ENCODE measurements around the gene ANO10. TPM values are rescaled to one million over a fixed set of nuclear protein-coding genes. Genes with fewer than 3 reads are reported as not detected.
"Not testable (repeated sequence)": the region's sequence is repeated elsewhere in the genome, so short reads cannot be mapped to it uniquely, and the experiment has no call there.

The ANO10 gene, protein sequence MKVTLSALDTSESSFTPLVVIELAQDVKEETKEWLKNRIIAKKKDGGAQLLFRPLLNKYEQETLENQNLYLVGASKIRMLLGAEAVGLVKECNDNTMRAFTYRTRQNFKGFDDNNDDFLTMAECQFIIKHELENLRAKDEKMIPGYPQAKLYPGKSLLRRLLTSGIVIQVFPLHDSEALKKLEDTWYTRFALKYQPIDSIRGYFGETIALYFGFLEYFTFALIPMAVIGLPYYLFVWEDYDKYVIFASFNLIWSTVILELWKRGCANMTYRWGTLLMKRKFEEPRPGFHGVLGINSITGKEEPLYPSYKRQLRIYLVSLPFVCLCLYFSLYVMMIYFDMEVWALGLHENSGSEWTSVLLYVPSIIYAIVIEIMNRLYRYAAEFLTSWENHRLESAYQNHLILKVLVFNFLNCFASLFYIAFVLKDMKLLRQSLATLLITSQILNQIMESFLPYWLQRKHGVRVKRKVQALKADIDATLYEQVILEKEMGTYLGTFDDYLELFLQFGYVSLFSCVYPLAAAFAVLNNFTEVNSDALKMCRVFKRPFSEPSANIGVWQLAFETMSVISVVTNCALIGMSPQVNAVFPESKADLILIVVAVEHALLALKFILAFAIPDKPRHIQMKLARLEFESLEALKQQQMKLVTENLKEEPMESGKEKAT
- 10 to 100 TPM; 27.4 to 31.8 (median 28.5) TPM for total RNA-seq

DNA sequence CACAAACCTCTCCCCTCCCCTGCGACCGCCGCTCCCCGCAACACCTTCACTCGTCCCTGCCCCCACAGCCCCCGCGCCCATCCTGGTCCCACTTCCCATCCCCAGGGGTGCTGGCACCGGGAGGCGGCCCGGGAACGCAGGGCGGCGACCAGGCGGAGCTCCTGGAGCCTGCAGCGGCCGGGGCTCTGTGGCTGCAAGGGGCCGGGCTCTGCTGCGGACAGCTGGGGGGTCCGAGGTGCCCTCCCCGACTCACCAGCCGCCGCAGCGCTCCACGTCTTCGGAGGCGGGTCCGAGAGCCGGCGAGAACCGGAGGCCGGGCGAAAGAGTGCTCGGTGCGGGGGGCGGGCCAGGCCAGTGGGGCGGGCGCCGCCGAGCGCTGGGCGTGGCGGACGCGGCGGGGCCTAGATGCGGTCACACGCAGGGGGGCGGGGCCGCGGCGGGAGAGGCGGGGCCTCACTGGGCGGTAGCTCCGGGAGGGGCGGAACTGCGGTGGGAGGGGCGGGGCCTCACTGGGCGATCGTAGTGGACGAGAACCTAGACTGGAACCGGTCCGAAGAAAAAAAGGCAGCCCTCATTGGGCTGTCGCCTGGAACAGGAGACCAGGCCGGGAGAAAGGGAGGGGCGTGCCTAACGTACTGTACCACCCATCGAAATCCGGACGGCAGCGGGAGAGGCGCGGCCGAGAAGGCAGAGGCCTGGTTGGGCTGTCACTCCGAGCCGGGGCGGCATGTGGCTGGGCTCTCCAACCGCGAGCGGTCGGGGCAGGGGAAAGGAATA, at the start of gene ANO10:
TSS of gene ANO10 (minus strand) at position 356 of the 777 bp plus-strand sequence. CDS start 16,159 bp downstream, outside the sequence.
- no peaks in the 10 kb centered on the region for H3K9me3 ChIP-seq
- no peaks in the 10 kb centered on the region for H3K27me3 ChIP-seq
- H3K4me1 ChIP-seq = no peaks in the 10 kb centered on the region
- intact Hi-C loops (cut with DNase I; ENCODE audit: low total_unique reads) = no loop called here
- peak; percentile 98 to 99 for DNase-seq (ENCODE audit: low spot score in 2 of 2)
- peak within 1 kb of the TSS; percentile 69 to 75 (median 73) for H3K4me3 ChIP-seq
- no peaks in the 10 kb centered on the region for H3K36me3 ChIP-seq
- H3K27ac ChIP-seq = peak within 1 kb of the TSS; percentile 89 to 90
- peak; percentile 24 to 47 (median 43) for TF ChIP-seq POLR2AphosphoS5 (IDR thresholded peaks at IDR 0.05)
- TF ChIP-seq, protein P1, sequence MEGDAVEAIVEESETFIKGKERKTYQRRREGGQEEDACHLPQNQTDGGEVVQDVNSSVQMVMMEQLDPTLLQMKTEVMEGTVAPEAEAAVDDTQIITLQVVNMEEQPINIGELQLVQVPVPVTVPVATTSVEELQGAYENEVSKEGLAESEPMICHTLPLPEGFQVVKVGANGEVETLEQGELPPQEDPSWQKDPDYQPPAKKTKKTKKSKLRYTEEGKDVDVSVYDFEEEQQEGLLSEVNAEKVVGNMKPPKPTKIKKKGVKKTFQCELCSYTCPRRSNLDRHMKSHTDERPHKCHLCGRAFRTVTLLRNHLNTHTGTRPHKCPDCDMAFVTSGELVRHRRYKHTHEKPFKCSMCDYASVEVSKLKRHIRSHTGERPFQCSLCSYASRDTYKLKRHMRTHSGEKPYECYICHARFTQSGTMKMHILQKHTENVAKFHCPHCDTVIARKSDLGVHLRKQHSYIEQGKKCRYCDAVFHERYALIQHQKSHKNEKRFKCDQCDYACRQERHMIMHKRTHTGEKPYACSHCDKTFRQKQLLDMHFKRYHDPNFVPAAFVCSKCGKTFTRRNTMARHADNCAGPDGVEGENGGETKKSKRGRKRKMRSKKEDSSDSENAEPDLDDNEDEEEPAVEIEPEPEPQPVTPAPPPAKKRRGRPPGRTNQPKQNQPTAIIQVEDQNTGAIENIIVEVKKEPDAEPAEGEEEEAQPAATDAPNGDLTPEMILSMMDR (IDR thresholded peaks at IDR 0.05) = no peak
- TF ChIP-seq POLR2A (IDR thresholded peaks at IDR 0.05) = peak; percentile 54

DNA sequence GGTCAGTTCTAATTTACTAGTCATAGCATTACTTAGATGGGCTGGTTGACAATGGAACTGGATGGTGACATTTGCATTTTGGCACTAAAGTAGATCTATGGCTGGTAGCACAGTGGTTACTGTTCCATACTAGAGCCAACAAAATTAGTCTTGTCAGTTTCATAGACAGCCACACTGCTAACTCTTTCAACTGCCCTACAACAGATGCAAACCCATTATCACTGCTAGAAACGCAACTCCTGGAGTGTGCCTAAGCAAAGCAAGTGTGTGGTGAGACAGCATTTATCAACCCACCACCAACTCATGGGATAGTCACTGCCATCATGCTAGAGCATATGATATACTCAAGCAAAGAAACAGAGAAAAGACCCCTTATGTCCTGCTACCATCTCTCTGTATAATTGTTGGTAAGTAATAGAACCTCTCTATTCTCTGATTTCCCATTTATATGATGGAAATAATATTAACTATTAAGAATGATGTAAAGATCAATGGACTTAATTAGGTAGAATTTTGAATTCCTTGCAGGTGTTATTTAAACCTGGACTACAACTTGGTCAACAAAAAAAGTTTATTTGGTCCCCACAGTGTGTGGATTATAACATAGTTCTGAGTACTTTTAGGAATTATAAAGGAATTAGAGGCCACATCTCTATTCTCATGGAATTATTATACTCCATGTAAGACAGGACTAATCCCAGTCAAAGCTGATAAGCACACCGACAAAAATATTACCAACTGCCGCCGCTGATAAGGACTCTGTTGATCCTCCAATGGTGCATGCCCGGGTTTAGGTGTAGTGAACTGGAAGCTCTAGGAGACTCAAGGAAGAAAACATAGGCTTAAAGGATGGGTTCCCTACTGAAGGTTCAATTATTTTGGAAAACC, 49.1 kb upstream of the ANO10 start:
- H3K27me3 ChIP-seq = no peaks in the 10 kb centered on the region
- no peak for DNase-seq (ENCODE audit: low spot score in 2 of 2)
- intact Hi-C loops (cut with DNase I; ENCODE audit: low total_unique reads) = no loop called here
- H3K4me1 ChIP-seq = no peaks in the 10 kb centered on the region
- no peak overlapping the region for H3K27ac ChIP-seq
- TF ChIP-seq, protein P1 (IDR thresholded peaks at IDR 0.05) = no peak
- no peak for TF ChIP-seq POLR2A (IDR thresholded peaks at IDR 0.05)
- no peak for TF ChIP-seq POLR2AphosphoS5 (IDR thresholded peaks at IDR 0.05)
- H3K9me3 ChIP-seq = no peaks in the 10 kb centered on the region
- no peak overlapping the region for H3K4me3 ChIP-seq
- H3K36me3 ChIP-seq = no peaks in the 10 kb centered on the region

DNA sequence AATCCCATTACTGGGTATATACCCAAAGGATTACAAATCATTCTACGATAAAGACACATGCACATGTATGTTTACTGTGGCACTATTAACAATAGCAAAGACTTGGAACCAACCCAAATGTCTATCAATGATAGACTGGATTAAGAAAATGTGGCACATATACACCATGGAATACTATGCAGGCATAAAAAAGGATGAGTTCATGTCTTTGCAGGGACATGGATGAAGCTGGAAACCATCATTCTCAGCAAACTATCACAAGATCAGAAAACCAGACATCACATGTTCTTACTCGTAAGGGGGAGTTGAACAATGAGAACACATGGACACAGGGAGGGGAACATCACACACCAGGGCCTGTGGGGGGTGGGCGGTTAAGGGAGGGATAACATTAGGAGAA, 43.2 kb upstream of the ANO10 start:
- intact Hi-C loops (cut with DNase I; ENCODE audit: low total_unique reads); H3K36me3 ChIP-seq; H3K4me3 ChIP-seq; H3K27me3 ChIP-seq; H3K4me1 ChIP-seq; H3K9me3 ChIP-seq; H3K27ac ChIP-seq; DNase-seq (ENCODE audit: low spot score in 2 of 2): not testable (repeated sequence)

DNA sequence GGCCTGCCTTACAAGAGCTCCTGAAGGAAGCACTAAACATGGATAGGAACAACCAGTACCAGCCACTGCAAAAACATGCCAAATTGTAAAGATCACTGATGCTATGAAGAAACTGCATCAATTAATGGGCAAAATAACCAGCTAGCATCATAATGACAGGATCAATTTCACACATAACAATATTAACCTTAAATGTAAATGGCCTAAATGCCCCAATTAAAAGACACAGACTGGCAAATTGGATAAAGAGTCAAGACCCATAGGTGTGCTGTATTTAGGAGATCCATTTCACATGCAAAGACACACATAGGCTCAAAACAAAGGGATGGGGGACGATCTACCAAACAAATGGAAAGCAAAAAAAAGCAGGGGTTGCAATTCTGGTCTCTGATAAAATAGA, 39.6 kb upstream of the ANO10 start:
- H3K9me3 ChIP-seq; H3K27me3 ChIP-seq; H3K4me1 ChIP-seq; H3K36me3 ChIP-seq; H3K4me3 ChIP-seq; H3K27ac ChIP-seq; DNase-seq (ENCODE audit: low spot score in 2 of 2); intact Hi-C loops (cut with DNase I; ENCODE audit: low total_unique reads): not testable (repeated sequence)

DNA sequence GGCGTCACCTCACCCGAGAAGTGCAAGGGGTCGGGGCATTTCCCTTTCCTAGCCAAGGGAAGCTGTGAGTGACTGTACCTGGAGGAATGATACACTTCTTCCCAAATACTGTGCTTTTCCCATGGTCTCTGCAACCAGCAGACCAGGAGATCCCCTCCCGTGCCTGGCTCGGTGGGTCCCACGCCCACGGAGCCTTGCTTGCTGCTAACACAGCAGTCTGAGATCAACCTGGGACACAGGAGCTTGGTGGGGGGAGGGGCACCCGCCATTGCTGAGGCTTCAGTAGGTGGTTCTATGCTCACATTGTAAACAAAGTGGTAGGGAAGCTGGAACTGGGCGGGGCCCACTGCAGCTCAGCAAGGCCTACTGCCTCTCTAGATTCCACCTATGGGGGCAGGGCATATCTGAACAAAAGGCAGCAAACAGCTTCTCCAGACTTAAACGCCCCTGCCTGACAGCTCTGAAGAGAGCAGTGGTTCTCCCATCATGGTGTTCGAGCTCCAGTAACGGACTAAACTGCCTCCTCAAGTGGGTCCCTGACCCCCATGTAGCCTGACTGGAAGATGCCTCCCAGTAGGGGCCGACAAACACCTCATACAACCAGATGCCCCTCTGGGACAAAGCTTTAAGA, 37.6 kb upstream of the ANO10 start:
- no peak for DNase-seq (ENCODE audit: low spot score in 2 of 2)
- no peak overlapping the region for H3K27ac ChIP-seq
- TF ChIP-seq POLR2AphosphoS5 (IDR thresholded peaks at IDR 0.05) (no peak), POLR2A (IDR thresholded peaks at IDR 0.05) (no peak)
- TF ChIP-seq, protein P1 (IDR thresholded peaks at IDR 0.05) = no peak
- no peak overlapping the region for H3K4me3 ChIP-seq
- H3K36me3 ChIP-seq = no peaks in the 10 kb centered on the region
- H3K4me1 ChIP-seq = no peaks in the 10 kb centered on the region
- intact Hi-C loops (cut with DNase I; ENCODE audit: low total_unique reads) = no loop called here
- H3K27me3 ChIP-seq = no peaks in the 10 kb centered on the region
- H3K9me3 ChIP-seq = peaks cover 0 to 4% of the 10 kb centered on the region in 2 donors

DNA sequence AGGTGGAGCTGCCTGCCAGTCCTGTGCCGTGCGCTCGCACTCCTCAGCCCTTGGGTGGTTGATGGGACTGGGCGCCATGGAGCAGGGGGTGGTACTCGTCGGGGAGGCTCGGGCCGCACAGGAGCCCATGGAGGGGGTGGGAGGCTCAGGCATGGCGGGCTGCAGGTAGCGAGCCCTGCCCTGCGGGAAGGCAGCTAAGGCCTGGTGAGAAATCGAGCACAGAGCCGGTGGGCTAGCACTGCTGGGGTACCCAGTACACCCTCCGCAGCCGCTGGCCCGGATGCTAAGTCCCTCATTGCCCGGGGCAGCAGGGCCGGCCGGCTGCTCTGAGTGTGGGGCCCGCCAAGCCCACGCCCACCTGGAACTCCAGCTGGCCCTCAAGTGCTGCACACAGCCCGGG, 34.6 kb upstream of the ANO10 start:
- H3K27ac ChIP-seq; H3K27me3 ChIP-seq; intact Hi-C loops (cut with DNase I; ENCODE audit: low total_unique reads); H3K9me3 ChIP-seq; H3K36me3 ChIP-seq; DNase-seq (ENCODE audit: low spot score in 2 of 2); H3K4me1 ChIP-seq; H3K4me3 ChIP-seq: not testable (repeated sequence)
